HG03575 (cell line): Measurements from ENCODE around the gene AFF1.
A peak's percentile ranks its signal among the peaks of the same experiment; 100 is the strongest.
"Not testable (repeated sequence)": the region's sequence is repeated elsewhere in the genome, so short reads cannot be mapped to it uniquely, and the experiment has no call there.

Experiments
- ATAC-seq: cut with Tn5 transposase; IDR thresholded peaks from one replicate; pipeline ENCODE4 v1.9.1; 2021; ENCODE audit not compliant: unreplicated experiment, insufficient number of reproducible peaks, low FRiP score; ENCODE audit errors: extremely low read depth

AFF1 gene

GRCh38 chr4:87024201-87024600 lies 89.4 kb downstream of the AFF1 start:
- no peak for ATAC-seq

DNA sequence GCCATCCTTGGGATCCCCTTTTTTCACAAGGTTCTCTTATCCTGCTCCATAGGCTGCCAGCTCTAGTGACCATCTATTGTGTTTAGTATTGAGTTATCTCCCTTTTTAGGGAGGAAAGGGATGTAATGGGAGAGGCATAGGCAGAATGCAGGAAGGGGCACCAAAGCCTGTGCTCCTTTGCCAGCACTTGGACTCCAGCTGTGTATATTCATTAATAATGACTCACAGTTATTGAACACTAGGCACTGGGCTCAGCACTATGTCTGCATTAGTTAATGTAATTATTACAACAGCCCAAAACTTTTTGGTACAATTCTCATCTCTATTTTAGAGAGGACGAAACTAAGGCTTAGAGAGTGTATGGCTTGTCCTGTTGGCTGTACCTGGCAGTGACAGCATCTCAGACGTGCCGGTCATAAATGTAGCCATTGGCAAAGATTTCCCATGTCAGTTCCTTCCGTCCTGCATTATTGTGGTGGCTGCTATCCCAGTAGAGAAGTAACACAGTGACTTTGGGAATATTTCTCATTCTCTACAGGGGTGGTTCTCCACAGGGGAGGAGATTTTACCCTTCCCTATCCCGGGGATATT lies 90.3 kb downstream of the AFF1 start:
- no peak for ATAC-seq

DNA sequence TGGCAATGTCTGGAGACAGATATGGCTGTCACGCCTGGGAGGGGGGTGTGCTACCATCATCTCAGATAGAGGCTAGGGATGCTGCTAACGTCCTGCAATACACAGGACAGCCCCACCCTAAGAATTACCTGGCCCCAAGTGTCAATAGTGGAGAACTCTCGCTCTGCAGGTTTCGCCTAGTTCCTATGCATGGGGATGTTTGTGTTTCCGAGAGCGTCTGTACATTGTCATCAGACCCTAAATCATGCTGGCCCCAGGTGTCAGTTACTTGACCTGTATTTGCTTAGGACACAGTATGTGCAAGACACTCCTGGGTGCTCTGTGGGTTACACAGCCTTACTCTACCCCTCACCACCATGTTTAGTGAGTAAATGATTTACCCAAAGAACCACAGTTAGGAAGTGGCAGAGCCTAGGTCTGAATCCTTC lies 90.8 kb downstream of the AFF1 start:
- ATAC-seq = no peak

DNA sequence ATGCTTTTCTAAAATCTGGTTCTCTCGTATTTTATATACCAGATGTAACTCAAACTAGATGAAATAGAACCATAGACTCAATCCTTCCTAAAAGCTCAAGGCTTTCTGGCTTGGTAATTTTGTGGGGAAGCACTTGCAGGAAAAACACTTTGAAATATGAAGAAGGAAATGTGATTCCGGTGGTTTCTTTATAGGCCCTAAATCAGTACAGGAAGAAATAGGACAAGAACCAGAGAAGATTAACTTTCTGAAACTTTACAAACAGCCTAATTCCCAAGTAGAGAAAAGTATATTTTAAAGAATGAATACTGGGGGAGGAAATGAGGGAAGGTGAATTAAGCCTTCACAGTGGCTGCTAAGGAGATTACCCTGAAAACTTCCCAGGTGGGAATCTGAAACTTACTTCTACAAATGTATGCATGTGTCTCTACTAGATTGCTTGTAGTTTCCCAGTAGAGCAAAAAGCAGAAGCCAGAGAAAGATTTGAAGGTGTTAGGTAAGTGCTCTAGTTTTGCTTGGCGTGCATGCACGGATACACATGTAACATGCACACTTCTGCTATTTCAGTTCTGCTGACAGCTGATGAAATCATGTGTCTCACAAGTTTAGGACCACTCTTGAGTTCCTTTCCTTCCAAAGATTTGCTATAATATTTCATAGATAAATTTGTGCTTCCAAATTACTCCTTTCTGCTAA lies 92.1 kb downstream of the AFF1 start:
- ATAC-seq = peak; percentile 94

DNA sequence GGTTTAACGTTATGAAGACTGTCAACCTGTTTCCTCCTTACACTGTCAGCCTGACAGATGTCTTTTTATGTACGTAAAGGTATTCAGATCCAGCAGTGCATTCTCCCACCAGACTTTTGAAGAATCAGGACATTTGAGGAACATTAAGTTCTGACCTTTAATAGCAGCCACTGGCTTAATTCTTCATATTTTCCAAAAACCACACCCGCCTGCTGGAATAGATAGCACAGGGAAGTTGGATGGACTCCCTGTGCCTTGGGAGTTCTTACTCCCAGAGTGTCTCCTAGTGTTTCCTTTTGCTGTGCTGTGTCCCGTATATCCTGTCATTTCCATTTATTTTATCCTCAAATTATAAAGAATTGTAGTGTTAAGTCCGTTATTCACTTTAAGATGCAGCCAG lies 94.5 kb downstream of the AFF1 start:
- no peak for ATAC-seq

DNA sequence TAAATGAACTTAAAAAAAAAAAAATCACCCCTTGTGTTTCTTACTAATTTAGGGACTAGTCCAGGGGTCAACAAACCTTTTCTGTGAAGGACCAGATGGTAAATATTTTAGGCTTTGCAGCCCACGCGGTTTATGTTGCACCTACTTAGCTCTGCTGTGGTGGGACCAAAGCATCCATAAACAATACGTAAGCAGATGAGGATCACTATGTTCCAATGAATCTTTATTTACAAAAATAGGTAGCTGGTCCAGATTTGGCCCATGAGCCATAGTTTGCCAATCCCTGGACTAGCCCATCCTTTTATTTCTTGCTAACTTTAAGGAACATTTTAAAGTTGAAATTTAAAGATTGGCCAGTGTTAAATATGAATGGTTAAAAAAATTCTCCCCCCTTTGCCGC lies 95.3 kb downstream of the AFF1 start:
- no peak for ATAC-seq

- no peak for ATAC-seq
Measured at GRCh38 chr4:87030755-87031441, 96.1 kb downstream of the AFF1 start.

- no peak for ATAC-seq
Measured at GRCh38 chr4:87031920-87032319, 97.1 kb downstream of the AFF1 start.

GRCh38 chr4:87032884-87033533 lies 98.2 kb downstream of the AFF1 start:
- no peak for ATAC-seq

DNA sequence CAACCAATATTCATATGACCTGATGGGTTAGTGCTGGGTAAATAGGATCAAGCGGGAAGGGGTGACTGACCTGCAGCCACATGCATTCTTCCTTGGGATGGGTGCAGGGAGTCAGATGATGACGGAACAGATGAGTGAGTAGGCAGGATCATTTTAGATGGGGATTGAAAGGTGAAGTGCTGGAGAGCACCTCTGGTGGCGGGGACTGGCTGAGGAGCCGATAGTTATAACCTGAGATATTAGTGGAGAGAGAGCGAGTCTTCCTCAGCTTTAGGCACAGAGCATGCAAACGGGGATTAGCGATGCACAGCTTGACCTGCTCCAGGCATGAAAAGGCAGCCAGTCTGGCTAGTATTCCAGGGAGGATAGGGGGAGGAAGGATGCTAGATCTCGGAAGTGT lies 99.1 kb downstream of the AFF1 start:
- no peak for ATAC-seq

DNA sequence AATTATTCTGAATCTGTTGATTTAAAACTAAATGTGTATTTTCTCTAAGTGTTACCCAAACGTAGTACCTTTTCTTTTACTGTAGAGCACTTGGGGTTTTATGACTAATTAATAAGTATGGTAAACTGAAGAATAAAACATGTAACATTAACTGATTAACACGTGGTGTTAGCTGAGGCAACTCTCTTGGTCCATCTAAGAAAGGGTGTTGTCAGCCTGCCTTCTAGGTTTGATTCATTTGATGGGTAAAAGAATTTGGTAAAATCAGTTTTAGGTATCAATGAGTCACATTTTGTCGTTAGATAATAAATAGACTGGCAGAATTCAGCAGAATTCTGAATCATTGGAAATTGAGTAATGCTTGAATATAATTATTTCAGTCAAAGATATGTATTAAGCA lies 99.7 kb downstream of the AFF1 start:
- ATAC-seq = no peak

- no peak for ATAC-seq
Measured at GRCh38 chr4:87035881-87036509, 101.2 kb downstream of the AFF1 start.

DNA sequence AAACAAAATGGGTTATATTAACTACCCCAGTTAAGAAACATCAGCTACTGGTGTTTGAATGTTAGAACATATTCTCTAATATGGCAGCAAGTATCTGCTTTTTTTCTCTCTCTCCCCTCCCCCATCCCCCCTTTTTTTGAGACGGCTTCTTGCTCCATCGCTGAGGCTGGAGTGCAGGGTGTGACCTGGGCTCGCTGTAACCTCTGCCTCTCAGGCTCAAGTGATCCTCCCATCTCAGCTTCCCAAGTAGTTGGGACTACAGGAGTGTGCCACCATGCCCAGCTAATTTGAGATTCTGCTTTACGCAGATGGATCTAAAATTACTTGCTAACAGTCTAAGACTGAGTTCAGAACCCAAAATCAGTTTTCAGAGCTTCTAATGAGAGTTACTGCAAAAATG lies 101.9 kb downstream of the AFF1 start:
- ATAC-seq = no peak

DNA sequence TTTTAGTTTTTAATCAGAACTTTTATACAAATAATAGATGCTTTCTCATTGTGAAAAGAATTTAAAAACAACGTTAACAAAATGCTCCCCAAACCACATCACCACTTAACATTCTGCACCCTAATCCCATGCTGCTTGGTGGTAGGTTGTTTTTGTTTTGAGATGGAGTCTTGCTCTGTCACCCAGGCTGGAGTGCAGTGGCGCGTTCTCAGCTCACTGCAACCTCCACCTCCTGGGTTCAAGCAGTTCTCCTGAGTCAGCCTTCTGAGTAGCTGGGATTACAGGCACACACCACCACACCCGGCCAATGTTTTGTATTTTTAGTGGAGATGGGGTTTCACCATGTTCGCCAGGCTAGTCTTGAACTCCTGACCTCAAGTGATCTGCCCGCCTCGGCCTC lies 102.4 kb downstream of the AFF1 start:
- not testable (repeated sequence) for ATAC-seq

DNA sequence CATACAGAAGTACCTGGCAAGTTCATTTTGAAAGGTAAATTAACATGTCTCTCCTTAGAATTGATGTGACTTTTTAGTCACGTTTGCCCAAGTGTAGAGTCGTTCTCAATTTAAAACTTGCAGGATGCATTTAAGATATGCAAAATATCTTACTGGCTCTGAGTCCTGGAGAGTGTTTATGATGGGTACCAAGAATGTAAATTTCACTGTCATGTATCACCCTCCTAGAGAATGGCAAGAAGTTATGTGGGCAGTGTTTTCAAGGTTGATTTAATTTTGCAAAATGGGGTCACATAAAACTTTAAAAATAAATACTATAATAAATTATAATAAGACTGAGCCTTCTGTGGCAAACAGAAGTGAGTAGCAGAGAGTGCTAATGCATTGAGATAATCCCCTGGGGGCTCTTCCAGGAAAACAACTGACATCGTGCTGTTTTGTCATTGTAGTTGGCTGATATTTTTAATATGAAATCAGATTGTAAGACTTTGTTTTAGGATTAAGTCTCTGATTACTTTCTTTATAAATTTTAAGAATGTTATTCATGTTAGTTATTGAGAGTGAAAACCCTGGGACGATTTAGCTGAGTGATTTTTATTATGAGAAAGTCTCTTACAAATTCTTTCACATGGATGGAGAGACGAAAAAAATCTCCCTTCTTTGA lies 103.0 kb downstream of the AFF1 start:
- ATAC-seq = no peak

DNA sequence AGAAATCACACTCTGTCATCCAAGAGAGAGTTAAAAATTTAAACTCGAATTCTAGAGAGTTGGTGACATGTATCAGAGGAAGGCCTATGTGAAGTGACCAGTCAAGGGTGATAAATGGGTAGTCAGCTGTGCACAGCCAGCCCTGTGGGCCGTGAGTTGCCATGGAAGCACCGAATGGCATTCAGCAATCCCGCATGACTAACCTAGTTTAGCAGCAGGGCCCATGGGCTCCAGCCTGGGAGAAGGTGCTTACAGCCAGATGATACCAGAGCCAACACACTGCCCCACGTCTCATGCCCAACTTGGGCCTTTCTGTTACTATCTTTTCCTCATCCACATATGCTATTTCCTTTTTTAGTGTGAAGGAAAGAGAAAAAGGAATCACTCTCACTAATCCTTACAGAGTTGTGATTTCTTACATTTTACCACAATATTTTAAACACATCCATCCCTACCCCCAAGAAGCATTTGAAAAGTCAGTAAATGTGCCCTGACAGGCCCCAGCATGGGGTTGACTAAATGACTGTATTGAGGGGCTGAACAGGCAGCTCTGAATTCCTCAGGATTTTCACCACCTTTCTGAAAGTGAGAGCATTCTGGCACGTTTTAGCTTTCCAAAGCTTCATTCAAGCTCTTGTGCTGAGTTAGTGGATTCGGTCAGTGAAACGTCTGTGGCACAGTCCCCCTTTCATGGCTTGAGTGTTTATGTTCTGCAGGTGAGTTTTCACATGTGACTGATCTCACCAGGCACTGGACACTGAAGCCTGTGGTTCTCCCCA lies 104.2 kb downstream of the AFF1 start:
- ATAC-seq = no peak

- no peak for ATAC-seq
Measured at GRCh38 chr4:87041141-87041540, 106.3 kb downstream of the AFF1 start.

DNA sequence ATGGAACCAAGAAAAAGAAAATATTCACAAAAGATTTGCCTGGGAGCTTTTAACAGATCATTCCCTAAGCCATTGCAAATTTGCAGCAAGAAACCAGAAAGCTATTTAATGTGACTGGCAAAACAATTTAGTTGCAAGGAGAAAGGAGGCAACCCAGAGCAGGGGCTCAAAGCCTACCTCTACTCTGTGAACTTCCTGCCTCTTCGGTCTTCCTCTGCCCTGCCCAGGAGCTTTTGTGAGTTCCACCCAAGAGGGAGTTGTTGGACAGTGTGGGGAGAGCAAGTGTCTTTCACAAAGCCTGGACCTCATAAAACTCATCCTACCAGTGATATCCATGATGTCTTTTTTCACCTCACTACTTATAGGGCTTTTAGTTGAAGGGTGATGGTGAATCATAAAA lies 107.4 kb downstream of the AFF1 start:
- ATAC-seq = no peak
